Activated naive CD8-positive, alpha-beta T cell treated with anti-CD3 and anti-CD28 coated beads, Interleukin-2, amount 50 U/mL, for 24 hours (primary cell): ENCODE measurements around the gene HES1.
A peak's percentile ranks its signal among the peaks of the same experiment; 100 is the strongest.

ENCODE experiments used
- ATAC-seq: fragments of 150-1000 bp; cut with Tn5 transposase; one replicate; pipeline ENCODE4 v1.10.0; 2021
- DNase-seq: peaks from one replicate; pipeline ENCODE4 v3.0.0; 2021
- H3K27ac Mint-ChIP-seq: one replicate; pipeline ENCODE4 v1.8.0; 2021; ENCODE audit warnings: mild to moderate bottlenecking, mixed read lengths
- H3K27me3 Mint-ChIP-seq: one replicate; pipeline ENCODE4 v1.8.0; 2021; ENCODE audit warnings: mixed read lengths
- H3K36me3 Mint-ChIP-seq: one replicate; pipeline ENCODE4 v1.8.0; 2021; ENCODE audit warnings: low read depth, mixed read lengths
- H3K4me1 Mint-ChIP-seq: one replicate; pipeline ENCODE4 v1.8.0; 2021; ENCODE audit warnings: mixed read lengths
- H3K4me3 Mint-ChIP-seq: one replicate; pipeline ENCODE4 v1.8.0; 2021; ENCODE audit warnings: mild to moderate bottlenecking, moderate library complexity, mixed read lengths
- H3K9me3 Mint-ChIP-seq: one replicate; pipeline ENCODE4 v1.8.0; 2021; ENCODE audit warnings: mixed read lengths

HES1 gene

DNA sequence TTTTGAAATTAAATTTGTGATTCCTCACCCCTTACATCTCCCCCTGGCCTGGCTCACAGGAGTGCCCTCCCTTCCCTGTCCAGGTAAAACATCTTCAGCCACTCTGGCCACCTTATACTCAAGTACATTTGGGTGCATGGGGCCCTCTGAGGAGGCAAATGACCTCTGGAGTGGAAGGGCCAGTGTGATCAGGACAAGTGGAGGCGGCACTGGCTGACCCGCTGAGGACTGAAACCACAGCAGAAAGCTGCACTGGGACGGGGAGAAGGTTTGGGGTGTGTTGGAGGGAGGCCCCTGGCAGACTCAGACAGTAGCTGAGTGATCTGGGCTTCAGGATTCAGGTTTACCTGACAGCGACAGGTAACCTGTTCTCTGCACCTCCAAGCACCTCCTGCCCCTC is 24.2 kb downstream of the HES1 start:
- H3K4me1 Mint-ChIP-seq = no peaks in the 10 kb centered on the region
- no peaks in the 10 kb centered on the region for H3K36me3 Mint-ChIP-seq
- no peak overlapping the region for H3K4me3 Mint-ChIP-seq
- no peak overlapping the region for H3K27ac Mint-ChIP-seq
- ATAC-seq (no peak), DNase-seq (no peak)
- H3K27me3 Mint-ChIP-seq = peaks cover 23% of the 10 kb centered on the region
- peaks cover under 1% of the 10 kb centered on the region for H3K9me3 Mint-ChIP-seq

DNA sequence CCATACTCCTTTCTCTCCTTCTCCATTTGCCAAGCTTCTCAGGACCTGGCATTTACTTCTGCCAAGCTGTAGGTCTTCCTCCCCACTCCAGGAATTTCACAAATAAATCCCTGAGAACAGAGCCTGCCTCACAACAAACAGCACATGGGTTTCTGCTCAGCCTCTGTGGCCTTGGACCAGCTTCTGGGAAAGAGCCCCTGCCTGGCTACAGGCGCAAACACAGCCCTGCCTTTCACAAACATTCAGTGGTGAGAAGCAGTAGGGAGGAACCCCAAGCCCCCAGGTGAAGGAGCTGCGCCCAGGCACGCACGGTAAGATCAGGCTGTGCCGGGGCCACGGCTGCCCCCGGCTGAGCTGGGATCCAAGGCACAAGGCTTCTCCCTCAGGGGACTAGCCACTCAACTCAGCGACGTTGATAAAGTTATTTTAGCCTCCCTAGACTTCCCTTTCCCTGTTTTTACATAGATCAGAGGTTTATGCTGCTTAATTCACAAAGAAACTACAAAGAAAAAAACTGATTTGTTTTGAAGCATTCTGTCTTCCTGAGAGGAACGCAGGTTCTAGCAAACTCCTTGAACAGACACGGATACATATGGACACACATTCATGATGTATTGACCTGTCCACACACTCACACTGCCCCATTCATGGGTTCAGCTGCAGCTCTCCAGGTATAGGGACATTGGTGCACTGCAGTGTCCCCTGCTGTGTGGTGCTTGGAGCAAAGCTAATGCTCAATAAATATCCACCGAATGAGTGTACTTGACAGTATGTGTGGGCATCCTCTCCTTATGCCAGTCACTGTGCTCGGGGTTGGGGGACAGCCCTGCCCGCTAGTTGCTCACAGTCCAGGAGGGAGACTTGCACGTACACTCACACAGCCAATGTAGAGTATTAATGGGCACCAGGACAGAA is 25.4 kb downstream of the HES1 start:
- no peaks in the 10 kb centered on the region for H3K9me3 Mint-ChIP-seq
- H3K36me3 Mint-ChIP-seq = no peaks in the 10 kb centered on the region
- no peak for DNase-seq
- H3K4me1 Mint-ChIP-seq = no peaks in the 10 kb centered on the region
- peak; percentile 28 for ATAC-seq
- no peak overlapping the region for H3K4me3 Mint-ChIP-seq
- peaks cover 29% of the 10 kb centered on the region for H3K27me3 Mint-ChIP-seq
- no peak overlapping the region for H3K27ac Mint-ChIP-seq

DNA sequence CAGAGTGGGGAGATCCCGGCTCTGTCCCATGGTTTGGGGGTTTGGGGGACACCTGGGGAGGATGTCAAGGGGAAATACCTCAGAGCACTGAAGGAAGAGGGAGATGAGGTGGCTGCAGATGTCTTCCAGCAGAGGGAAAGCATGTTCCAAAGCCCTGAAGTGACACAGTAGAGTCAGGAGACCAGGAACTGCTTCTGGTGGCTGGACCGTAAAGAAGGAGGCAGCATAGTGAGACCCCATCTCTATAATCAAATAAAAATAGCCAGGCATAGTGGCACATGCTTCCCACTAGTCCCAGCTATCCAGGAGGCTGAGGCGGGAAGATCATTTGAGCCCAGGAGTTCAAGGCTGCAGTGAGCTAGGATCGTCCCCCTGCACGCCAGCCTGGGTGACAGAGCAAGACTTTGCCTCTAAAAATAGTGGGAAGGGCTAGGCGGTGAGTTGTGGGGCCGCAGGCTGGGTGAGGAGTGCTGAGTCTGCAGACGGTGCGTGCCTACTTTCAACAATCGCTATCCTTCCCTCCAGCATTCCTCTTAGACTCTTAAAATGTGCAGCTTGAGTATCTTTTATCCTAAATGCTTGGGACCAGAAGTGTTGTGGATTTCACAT is 26.2 kb downstream of the HES1 start:
- Mint-ChIP-seq H3K27ac (no peak overlapping the region), H3K9me3 (no peaks in the 10 kb centered on the region), H3K4me3 (no peak overlapping the region), H3K4me1 (no peaks in the 10 kb centered on the region), H3K36me3 (no peaks in the 10 kb centered on the region), H3K27me3 (peaks cover 31% of the 10 kb centered on the region)
- ATAC-seq = no peak
- no peak for DNase-seq

DNA sequence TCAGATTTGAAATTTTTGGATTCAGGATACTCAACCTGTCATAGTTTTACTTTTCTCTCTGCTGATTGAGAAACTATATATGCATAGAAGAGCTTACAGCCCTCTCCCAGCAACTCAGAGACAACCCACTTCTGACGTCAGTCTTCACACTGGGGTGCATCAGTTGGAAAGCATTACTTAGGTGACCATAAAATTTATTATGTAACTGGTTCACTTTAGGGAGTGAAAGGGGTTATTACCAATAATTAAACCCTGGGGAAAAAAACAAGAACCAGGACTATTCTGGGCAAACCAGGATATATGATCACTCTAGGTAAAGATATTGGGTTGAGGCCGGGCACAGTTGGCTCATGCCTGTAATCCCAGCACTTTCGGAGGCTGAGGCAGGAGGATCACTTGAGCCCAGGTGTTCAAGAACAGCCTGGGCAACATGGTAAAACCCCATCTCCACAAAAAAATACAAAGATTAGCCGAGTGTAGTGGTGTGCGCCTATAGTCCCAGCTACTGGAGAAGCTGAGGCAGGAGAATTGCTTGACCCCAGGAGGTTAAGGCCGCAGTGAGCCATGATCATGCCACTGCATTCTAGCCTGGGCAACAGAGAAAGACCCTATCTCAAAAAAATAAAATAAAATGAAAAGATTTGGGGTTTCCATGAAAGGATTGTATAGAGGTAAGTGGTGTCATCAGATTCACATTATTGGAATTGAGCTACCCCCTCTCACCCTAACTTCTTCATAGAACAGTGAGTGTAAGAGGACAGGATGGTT is 27.1 kb downstream of the HES1 start:
- Mint-ChIP-seq H3K27me3 (peaks cover 34% of the 10 kb centered on the region), H3K27ac (no peak overlapping the region), H3K36me3 (no peaks in the 10 kb centered on the region), H3K9me3 (no peaks in the 10 kb centered on the region), H3K4me1 (no peaks in the 10 kb centered on the region), H3K4me3 (no peak overlapping the region)
- no peak for DNase-seq
- ATAC-seq = no peak

DNA sequence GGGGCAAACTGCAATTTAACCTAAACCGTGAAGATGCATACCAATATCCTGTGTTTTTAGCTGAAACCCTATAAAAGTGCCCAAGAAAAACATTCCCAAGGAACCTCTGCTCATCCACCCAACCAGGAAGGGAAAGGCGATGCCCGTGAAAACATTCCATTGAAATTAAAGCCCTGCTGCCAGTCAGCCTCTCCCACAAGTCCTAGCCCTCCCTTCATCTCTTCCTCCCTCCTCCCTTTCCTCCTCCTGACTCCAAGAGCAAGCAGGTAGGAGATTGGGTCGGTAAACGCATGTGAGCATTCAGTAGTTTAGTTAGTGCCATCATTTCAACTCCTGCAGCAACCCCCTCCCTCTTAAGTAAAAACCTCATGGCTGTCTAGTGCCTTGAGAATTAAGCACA is 27.7 kb downstream of the HES1 start:
- Mint-ChIP-seq H3K27ac (no peak overlapping the region), H3K36me3 (no peaks in the 10 kb centered on the region), H3K4me1 (no peaks in the 10 kb centered on the region), H3K27me3 (peaks cover 34% of the 10 kb centered on the region), H3K4me3 (no peak overlapping the region), H3K9me3 (no peaks in the 10 kb centered on the region)
- no peak for DNase-seq
- no peak for ATAC-seq

DNA sequence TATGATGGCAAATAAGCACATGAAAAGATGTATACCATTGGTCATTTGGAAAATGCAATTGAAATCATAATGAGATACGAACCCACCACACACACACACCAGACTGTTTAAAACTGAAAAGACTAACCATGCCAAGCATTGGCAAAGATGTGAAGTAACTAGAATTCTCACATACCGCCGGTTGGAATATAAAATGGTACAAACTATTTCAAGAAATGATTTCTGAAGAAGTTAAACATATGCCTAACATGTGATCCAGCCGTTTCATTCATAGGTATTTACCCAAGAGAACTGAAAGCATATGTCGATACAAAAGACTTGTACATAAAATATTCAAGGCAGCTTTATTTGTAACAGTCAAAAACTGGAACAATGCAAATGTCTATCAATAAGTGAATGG is 28.9 kb downstream of the HES1 start:
- Mint-ChIP-seq H3K4me1 (no peaks in the 10 kb centered on the region), H3K9me3 (no peaks in the 10 kb centered on the region), H3K36me3 (no peaks in the 10 kb centered on the region), H3K27me3 (peaks cover 34% of the 10 kb centered on the region), H3K4me3 (no peak overlapping the region), H3K27ac (no peak overlapping the region)
- ATAC-seq (no peak), DNase-seq (no peak)

DNA sequence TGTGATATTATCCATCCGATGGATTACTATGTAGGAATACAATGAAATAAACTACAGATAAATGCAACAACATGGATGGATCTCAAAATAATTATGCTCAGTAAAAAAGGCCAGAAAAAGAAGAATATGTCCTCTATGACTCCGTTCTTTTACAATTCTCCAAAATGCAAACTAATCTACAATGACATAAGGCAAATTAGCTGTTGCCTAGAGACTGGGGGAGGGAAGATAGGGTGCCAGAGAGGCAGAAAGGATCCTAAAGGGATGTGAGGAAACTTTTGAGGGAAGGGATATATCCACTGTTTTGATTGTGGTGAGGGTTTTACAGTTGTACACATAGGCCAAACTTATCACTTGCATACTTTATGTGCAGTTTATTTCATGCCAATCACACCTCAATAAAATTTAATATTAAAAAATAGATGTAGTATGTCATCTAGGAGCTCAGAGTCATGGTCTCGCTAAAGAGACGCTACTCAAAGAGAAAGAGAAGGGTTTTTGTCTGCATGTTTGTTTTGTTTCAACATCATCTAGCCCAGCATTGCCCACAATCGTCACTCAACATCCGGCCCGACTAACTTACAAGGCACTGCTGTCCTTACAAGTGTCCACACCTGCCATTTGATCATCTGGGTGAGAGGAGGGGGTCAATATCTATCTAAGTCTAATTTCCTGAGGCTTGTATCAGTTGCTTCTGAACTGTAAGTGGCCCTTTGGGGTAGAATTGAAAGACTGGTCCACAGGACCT is 29.5 kb downstream of the HES1 start:
- no peaks in the 10 kb centered on the region for H3K36me3 Mint-ChIP-seq
- ATAC-seq = no peak
- no peak overlapping the region for H3K27ac Mint-ChIP-seq
- H3K27me3 Mint-ChIP-seq = peaks cover 31% of the 10 kb centered on the region
- H3K4me3 Mint-ChIP-seq = no peak overlapping the region
- no peaks in the 10 kb centered on the region for H3K4me1 Mint-ChIP-seq
- no peak for DNase-seq
- H3K9me3 Mint-ChIP-seq = no peaks in the 10 kb centered on the region

DNA sequence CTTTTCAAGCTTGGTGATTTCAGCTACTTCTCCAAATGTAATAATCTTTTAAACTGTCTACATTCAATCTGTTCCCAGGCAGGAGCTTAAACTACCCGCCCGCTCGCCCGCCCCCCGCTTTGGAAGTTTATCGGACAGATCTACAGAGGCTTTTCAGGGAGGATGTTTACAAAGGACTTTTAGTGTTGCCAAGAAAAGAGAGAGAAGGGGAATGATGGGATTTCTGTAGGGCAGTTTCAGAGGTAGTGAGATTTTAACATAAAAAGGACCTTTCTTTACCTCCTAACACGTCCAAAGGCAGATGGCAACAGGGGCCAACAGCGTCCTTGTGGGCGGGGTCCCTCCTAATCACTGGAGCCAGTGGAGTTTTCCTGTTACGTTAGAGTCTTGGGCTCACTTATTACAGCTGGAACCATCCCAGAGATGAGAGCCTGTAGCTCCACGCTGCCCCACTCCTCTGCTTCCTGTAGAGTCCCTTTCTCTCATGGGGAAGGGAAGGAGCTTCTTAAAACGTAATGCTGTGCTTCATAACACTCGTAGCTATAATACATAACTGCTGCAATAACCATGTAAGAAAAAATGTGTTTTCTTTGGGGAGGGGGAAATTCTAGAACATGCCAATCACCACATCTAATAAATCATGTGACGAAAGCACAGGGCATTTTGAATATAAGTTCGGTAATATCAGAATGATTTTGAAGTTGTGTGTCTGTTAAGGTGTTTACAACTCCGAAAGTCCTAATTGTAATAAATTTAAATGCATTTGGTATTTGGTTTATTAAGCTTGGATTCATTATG is 30.9 kb downstream of the HES1 start:
- no peak for ATAC-seq
- no peak overlapping the region for H3K27ac Mint-ChIP-seq
- H3K27me3 Mint-ChIP-seq = peaks cover 26% of the 10 kb centered on the region

DNA sequence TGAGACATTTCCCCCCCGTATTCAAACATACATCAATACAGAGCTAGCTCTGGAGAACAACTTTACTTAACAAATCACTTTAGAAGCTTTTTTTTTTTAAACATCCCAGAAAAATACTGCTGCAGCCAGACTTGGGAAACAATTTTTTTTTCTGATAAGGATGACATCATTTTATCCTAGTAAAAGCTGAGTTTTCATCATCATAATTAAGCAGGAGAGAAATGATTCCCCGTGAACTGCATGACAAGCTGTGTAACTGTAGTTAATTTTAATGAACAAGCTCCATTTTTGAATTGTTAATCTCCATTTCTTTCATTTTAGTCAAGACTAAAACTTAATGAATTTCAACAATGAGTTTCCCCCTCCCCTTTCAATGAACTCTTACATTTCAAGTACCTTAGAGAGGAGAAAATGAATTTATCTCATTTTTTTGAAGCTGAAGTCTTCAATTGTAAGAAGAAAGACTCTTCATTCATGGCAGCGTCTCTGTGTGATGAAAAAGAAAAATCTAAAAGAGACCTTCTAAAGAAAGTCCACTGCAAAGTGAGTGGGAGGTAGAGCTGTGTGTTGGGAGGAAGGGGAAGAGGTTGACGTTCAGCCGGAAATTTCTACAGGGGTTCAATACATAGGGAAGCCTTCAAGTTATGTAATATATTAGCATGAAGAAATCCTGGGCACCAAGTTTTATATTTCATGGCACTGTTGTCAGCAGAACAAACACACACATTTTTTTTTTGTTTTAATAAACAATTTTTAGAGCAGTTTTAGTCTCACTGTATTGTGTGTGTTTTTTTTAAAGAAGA is 31.7 kb downstream of the HES1 start:
- no peak for ATAC-seq
- Mint-ChIP-seq H3K9me3 (no peaks in the 10 kb centered on the region), H3K4me1 (no peaks in the 10 kb centered on the region), H3K4me3 (no peak overlapping the region), H3K27ac (no peak overlapping the region), H3K36me3 (no peaks in the 10 kb centered on the region), H3K27me3 (peaks cover 25% of the 10 kb centered on the region)
- no peak for DNase-seq

More for the DNA sequence above, 30.9 kb downstream of the HES1 start:
- Mint-ChIP-seq H3K9me3 (no peaks in the 10 kb centered on the region), H3K36me3 (no peaks in the 10 kb centered on the region), H3K4me3 (no peak overlapping the region), H3K4me1 (no peaks in the 10 kb centered on the region)
- no peak for DNase-seq

DNA sequence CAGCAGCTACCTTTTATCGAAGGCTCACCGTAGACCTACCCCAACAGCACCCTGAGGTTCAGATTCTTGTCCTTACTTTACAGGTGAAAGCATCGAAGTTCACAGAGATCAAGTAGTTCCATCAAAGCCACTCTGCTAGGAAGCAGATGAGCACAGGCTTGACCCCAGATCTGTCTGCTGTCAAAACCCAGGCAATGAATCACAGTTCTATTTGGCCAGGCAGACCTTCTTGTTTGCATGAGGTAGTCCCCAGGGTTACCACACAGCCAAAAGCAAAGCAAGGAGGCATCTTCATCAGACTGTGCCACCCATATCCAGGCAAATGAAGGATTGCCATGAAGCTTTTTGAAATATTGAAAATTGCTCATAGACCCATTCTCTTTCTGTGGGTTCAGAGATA is 33.0 kb downstream of the HES1 start:
- H3K4me1 Mint-ChIP-seq = no peaks in the 10 kb centered on the region
- no peak overlapping the region for H3K27ac Mint-ChIP-seq
- peaks cover 23% of the 10 kb centered on the region for H3K27me3 Mint-ChIP-seq
- H3K36me3 Mint-ChIP-seq = no peaks in the 10 kb centered on the region
- H3K9me3 Mint-ChIP-seq = no peaks in the 10 kb centered on the region
- no peak overlapping the region for H3K4me3 Mint-ChIP-seq
- ATAC-seq (no peak), DNase-seq (no peak)

DNA sequence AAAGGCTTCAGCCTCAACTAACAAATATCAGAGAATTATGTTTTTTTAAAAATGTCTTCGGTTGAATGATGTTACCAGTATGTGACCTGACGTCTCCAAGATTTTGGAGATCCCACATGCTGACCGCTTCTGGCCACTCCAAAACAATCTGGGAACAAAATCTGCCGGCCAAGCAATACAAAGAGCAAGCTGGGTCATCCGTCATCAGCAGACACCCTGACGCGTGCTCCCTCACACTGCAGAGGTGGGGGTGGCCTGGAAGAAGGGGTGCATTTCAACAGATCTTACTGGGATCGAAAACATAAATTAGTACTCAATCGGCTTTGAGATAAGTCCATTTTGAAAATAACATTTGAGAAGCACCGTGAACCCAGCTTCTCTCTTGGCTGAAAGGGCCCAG is 33.6 kb downstream of the HES1 start:
- no peak overlapping the region for H3K27ac Mint-ChIP-seq
- H3K4me1 Mint-ChIP-seq = no peaks in the 10 kb centered on the region
- no peak for DNase-seq
- H3K36me3 Mint-ChIP-seq = no peaks in the 10 kb centered on the region
- H3K9me3 Mint-ChIP-seq = no peaks in the 10 kb centered on the region
- ATAC-seq = no peak
- peaks cover 21% of the 10 kb centered on the region for H3K27me3 Mint-ChIP-seq
- no peak overlapping the region for H3K4me3 Mint-ChIP-seq

DNA sequence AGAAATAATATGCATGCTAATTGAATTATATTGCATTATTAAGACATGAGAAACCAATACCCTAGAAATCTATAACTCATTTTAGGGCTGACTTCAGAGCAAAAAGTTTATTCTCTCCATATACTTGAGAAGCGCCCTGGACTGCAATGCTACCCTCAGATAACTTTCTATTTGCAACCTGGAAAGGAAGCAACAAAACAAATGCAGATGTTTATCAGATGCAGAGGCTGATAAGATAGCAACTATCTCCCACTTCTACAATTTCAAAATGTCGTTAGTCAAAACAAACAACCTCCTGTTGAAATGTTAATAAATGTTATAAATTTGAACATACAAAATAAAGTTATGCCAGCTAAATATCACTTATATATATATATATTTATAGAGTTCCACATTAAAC is 34.8 kb downstream of the HES1 start:
- Mint-ChIP-seq H3K4me3 (no peak overlapping the region), H3K27ac (no peak overlapping the region), H3K36me3 (no peaks in the 10 kb centered on the region), H3K9me3 (no peaks in the 10 kb centered on the region), H3K27me3 (peaks cover 16% of the 10 kb centered on the region), H3K4me1 (no peaks in the 10 kb centered on the region)
- DNase-seq (no peak), ATAC-seq (no peak)

DNA sequence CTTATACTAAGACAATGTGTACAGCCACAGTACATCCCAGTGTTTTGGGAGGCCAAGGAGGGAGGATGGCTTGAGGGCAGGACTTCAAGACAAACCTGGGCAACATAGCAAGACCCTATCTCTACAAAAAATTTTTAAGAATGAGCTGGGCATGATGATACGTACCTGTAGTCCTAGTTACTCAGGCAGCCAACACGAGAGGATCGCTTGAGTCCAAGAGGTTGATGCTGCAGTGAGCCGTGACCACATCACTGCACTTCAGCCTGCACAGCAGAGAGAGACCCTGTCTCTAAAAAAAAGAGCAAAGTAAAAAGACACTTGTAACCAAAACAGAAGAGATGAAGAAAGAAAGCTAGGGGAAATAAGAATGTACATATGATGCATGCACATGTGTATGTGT is 38.5 kb downstream of the HES1 start:
- no peaks in the 10 kb centered on the region for H3K9me3 Mint-ChIP-seq
- DNase-seq (no peak), ATAC-seq (no peak)
- no peak overlapping the region for H3K27ac Mint-ChIP-seq
- H3K27me3 Mint-ChIP-seq = peaks cover 2% of the 10 kb centered on the region
- no peaks in the 10 kb centered on the region for H3K4me1 Mint-ChIP-seq
- H3K4me3 Mint-ChIP-seq = no peak overlapping the region
- no peaks in the 10 kb centered on the region for H3K36me3 Mint-ChIP-seq
